ENCODE results near the gene EPC2.
"Not testable (repeated sequence)": the region's sequence is repeated elsewhere in the genome, so short reads cannot be mapped to it uniquely, and the experiment has no call there.

The EPC2 gene

GRCh38 chr2:148737742-148738141 is 93.2 kb downstream of the EPC2 start:
- DNase-seq: no peak

- no peak for DNase-seq
Observed at GRCh38 chr2:148739454-148740105, 95.0 kb downstream of the EPC2 start.

GRCh38 chr2:148742373-148742772 is 97.8 kb downstream of the EPC2 start:
- no peak for DNase-seq

- DNase-seq: no peak
Observed at GRCh38 chr2:148745151-148745851, 100.8 kb downstream of the EPC2 start.

GRCh38 chr2:148746973-148747372 is 102.4 kb downstream of the EPC2 start:
- DNase-seq: no peak

GRCh38 chr2:148751907-148752306 is 107.4 kb downstream of the EPC2 start:
- no peak for DNase-seq

GRCh38 chr2:148752977-148753376 is 108.4 kb downstream of the EPC2 start:
- DNase-seq: no peak

GRCh38 chr2:148754864-148755263 is 110.3 kb downstream of the EPC2 start:
- no peak for DNase-seq

GRCh38 chr2:148756292-148756975 is 111.9 kb downstream of the EPC2 start:
- DNase-seq: no peak

- DNase-seq: no peak
Observed at GRCh38 chr2:148764815-148765214, 120.3 kb downstream of the EPC2 start.

GRCh38 chr2:148770047-148770446 is 125.5 kb downstream of the EPC2 start:
- DNase-seq: no peak

- DNase-seq: no peak
Observed at GRCh38 chr2:148781544-148781943, 137.0 kb downstream of the EPC2 start.

- no peak for DNase-seq
Observed at GRCh38 chr2:148789059-148789458, 144.5 kb downstream of the EPC2 start.

GRCh38 chr2:148790172-148790571 is 145.6 kb downstream of the EPC2 start:
- DNase-seq: not testable (repeated sequence)

GRCh38 chr2:148794558-148794957 is 150.0 kb downstream of the EPC2 start:
- DNase-seq: no peak

- no peak for DNase-seq
Observed at GRCh38 chr2:148796735-148797512, 152.4 kb downstream of the EPC2 start.

- no peak for DNase-seq
Observed at GRCh38 chr2:148802448-148803220, 158.1 kb downstream of the EPC2 start.

GRCh38 chr2:148810081-148810480 is 165.5 kb downstream of the EPC2 start:
- DNase-seq: no peak

GRCh38 chr2:148812306-148812705 is 167.8 kb downstream of the EPC2 start:
- no peak for DNase-seq

GRCh38 chr2:148813603-148814065 is 169.1 kb downstream of the EPC2 start:
- no peak for DNase-seq

- no peak for DNase-seq
Observed at GRCh38 chr2:148814143-148814859, 169.8 kb downstream of the EPC2 start.

Measured in COR-L47 (cell line).